Lung (tissue), 12 donors: Measurements from ENCODE around the gene HMGB2. TPM values are rescaled to one million over a fixed set of nuclear protein-coding genes. Genes with fewer than 3 reads are reported as not detected.

Source experiments
- ATAC-seq: fragments of 200-7000 bp; cut with Tn5 transposase; one replicate; pipeline ENCODE4 v1.9.1; 2020; ENCODE audit warnings: moderate number of reproducible peaks; ENCODE audit not compliant: insufficient read depth, low FRiP score
- DNase-seq, 3 donors: peaks; one replicate each; pipeline ENCODE4 v3.0.0-alpha.2; 2013 to 2017
- H3K27ac ChIP-seq, 2 donors: one replicate each; pipeline ENCODE4 v1.5.1; 2013; ENCODE audit warnings: mild to moderate bottlenecking in 2 of 2, moderate library complexity in 2 of 2, control low read depth in 1 of 2, inconsistent platforms in 1 of 2, low read depth in 1 of 2, low read length in 1 of 2
- H3K27me3 ChIP-seq, 3 donors: one replicate each; pipeline ENCODE4 v1.5.1; 2013; ENCODE audit warnings: low read length in 2 of 3; ENCODE audit not compliant: control insufficient read depth in 3 of 3, insufficient read depth in 3 of 3
- H3K36me3 ChIP-seq, 4 donors: one replicate each; pipeline ENCODE4 v1.5.1; 2013; ENCODE audit warnings: low read length in 4 of 4, mild to moderate bottlenecking in 1 of 4, moderate library complexity in 1 of 4; ENCODE audit not compliant: control insufficient read depth in 4 of 4, insufficient read depth in 4 of 4
- H3K4me1 ChIP-seq, 5 donors: one replicate each; pipeline ENCODE4 v1.5.1; 2013; ENCODE audit warnings: low read length in 5 of 5, mild to moderate bottlenecking in 2 of 5, moderate library complexity in 1 of 5; ENCODE audit not compliant: control insufficient read depth in 5 of 5, insufficient read depth in 5 of 5
- H3K4me3 ChIP-seq: one replicate; pipeline ENCODE4 v1.5.1; 2013; ENCODE audit warnings: mild to moderate bottlenecking, control low read depth, moderate library complexity
- H3K9ac ChIP-seq, 2 donors: one replicate each; pipeline ENCODE4 v1.5.1; 2013; ENCODE audit warnings: low read length in 2 of 2, control low read depth in 1 of 2; ENCODE audit not compliant: insufficient read depth in 1 of 2
- H3K9me3 ChIP-seq, 4 donors: one replicate each; pipeline ENCODE4 v1.5.1; 2013; ENCODE audit warnings: low read length in 3 of 4, mild to moderate bottlenecking in 1 of 4, moderate library complexity in 1 of 4; ENCODE audit not compliant: control insufficient read depth in 4 of 4, insufficient read depth in 3 of 4
- WGBS, 2 donors: extraction: QIAGEN DNeasy Blood & Tissue Kit; methylation state at CpG; one replicate each; pipeline ENCODE4 v1.1.7; 2013; 5-methylcytosine and 5-hydroxymethylcytosine counted together
- polyA plus RNA-seq, 2 donors: library from polyadenylated mRNA; stranded (reverse); fragments of 200-250 nt; gene quantifications; one replicate each; pipeline ENCODE4 v1.2.1, GENCODE V29; 2013
- total RNA-seq, 2 donors: library from RNA; depleted of rRNA in 1 of 2; stranded (reverse); fragments of >200 nt in 1 of 2; gene quantifications; one replicate each; pipeline ENCODE4 v1.2.1, GENCODE V29; 2014 to 2021
- TF ChIP-seq, protein P1 (sequence below): IDR thresholded peaks from 2 replicates; pipeline ENCODE4 v1.5.1; 2012; ENCODE audit warnings: mild to moderate bottlenecking; ENCODE audit errors: control extremely low read depth, extremely low read depth
- donor health status: control.
- donor health status: control.
- donor health status: Bipolar disorder and iron deficiency.
- donor health status: healthy.
- donor health status: DM: yes; HTN: yes; CAD: no.

HMGB2 gene
- total and polyA plus RNA-seq, 4 donors: 57.9 to 187 (median 105) TPM

DNA sequence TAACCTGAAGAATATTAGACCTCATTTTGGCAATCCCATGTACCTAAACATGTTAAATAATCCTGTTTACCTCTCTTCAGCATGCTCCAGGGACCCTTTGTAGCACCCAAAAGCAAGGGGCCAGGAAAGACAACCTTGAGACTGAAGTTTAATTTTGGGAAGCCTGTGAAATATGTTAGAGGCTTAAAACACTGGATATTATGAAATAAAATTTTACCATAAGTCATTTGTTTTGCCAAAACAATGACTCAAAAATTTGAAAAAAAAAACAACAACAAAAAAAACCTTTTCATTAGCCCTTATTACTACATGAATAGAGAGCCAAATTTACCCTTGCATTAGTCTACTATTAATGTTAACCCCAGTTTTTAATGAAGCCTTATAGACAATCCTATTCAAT, 49.7 kb downstream of the HMGB2 start:
- Histone ChIP-seq H3K4me1 (peaks cover 0 to 6% (median 1%) of the 10 kb centered on the region in 5 donors), H3K4me3 (no peak overlapping the region), H3K27me3 (no peaks in the 10 kb centered on the region), H3K9me3 (peaks cover 0 to 20% (median 9%) of the 10 kb centered on the region in 4 donors), H3K27ac (no peak overlapping the region), H3K9ac (no peak overlapping the region), H3K36me3 (peaks cover 0 to 5% (median 0%) of the 10 kb centered on the region in 4 donors)
- no peak for ATAC-seq
- no peak for DNase-seq
- TF ChIP-seq, protein P1, sequence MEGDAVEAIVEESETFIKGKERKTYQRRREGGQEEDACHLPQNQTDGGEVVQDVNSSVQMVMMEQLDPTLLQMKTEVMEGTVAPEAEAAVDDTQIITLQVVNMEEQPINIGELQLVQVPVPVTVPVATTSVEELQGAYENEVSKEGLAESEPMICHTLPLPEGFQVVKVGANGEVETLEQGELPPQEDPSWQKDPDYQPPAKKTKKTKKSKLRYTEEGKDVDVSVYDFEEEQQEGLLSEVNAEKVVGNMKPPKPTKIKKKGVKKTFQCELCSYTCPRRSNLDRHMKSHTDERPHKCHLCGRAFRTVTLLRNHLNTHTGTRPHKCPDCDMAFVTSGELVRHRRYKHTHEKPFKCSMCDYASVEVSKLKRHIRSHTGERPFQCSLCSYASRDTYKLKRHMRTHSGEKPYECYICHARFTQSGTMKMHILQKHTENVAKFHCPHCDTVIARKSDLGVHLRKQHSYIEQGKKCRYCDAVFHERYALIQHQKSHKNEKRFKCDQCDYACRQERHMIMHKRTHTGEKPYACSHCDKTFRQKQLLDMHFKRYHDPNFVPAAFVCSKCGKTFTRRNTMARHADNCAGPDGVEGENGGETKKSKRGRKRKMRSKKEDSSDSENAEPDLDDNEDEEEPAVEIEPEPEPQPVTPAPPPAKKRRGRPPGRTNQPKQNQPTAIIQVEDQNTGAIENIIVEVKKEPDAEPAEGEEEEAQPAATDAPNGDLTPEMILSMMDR: no peak

DNA sequence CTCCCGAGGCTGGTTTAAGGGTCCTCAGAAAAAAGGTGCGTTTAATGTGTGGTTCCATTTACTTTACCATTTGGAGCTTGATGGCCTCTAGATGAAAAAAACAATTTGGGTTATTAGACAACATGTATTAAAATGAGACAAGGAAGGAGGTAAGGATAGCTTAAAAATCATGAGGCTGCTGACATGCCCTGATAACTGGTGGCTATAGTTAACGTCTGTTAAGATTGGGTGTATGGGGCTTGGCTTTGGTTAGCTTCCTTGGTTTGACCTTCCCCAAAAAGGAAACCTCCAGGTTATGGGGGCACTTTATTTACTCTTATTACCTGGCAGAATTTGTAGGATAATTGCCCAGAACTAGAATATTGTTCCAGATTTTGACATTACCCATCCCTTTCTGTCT, 51.5 kb downstream of the HMGB2 start:
- Histone ChIP-seq H3K27me3 (no peaks in the 10 kb centered on the region), H3K4me1 (no peaks in the 10 kb centered on the region), H3K36me3 (peaks cover 0 to 5% (median 0%) of the 10 kb centered on the region in 4 donors), H3K27ac (no peak overlapping the region), H3K9ac (no peak overlapping the region), H3K9me3 (peaks cover 0 to 20% (median 9%) of the 10 kb centered on the region in 4 donors), H3K4me3 (no peak overlapping the region)
- WGBS, 2 donors: 78 to 85% methylated on average over 3 of the region's 3 CpGs
- no peak for ATAC-seq
- no peak for DNase-seq
- TF ChIP-seq, protein P1: no peak

DNA sequence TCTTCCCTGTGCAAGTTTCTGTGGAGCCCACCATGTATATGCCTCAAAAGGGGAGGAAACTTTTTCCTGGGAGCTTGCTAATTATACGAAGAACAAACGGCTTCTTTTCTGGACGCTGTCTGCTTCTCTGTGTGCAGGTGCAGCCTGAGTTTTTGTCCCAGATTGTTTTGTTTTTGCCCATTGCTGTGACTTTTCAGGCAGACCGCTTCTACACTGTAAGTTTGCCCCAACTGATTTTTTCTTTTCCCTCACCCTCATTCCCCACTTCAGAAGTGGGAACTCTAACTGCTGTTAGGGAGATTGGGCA, 51.9 kb downstream of the HMGB2 start:
- TF ChIP-seq, protein P1: no peak
- Histone ChIP-seq H3K9ac (no peak overlapping the region), H3K4me3 (no peak overlapping the region), H3K36me3 (peaks cover 0 to 5% (median 0%) of the 10 kb centered on the region in 4 donors), H3K9me3 (peaks cover 0 to 20% (median 6%) of the 10 kb centered on the region in 4 donors), H3K27ac (no peak overlapping the region), H3K27me3 (no peaks in the 10 kb centered on the region), H3K4me1 (no peaks in the 10 kb centered on the region)
- WGBS, 2 donors: 65 to 85% methylated on average over 4 of the region's 4 CpGs
- DNase-seq: no peak
- ATAC-seq: no peak
